Ishikawa (cell line): Measurements from ENCODE around the gene MAP3K15.
A peak's percentile ranks its signal among the peaks of the same experiment; 100 is the strongest.

Source experiments
- CEBPB ChIP-seq: IDR thresholded peaks from 2 replicates; pipeline ENCODE4 v1.6.1; 2012
- CREB1 ChIP-seq: IDR thresholded peaks from 2 replicates; pipeline ENCODE4 v1.6.1; 2012; ENCODE audit warnings: low read depth
- EP300 ChIP-seq: IDR thresholded peaks from 2 replicates; pipeline ENCODE4 v1.6.1; 2012; ENCODE audit warnings: borderline replicate concordance
- FOXM1 ChIP-seq: IDR thresholded peaks from 2 replicates; pipeline ENCODE4 v1.6.1; 2012; ENCODE audit warnings: low read depth, borderline replicate concordance
- RAD21 ChIP-seq: IDR thresholded peaks from 2 replicates; pipeline ENCODE4 v1.6.1; 2012; ENCODE audit warnings: low read depth
- REST ChIP-seq: IDR thresholded peaks from 2 replicates; pipeline ENCODE4 v1.6.1; 2012; ENCODE audit warnings: low read depth, mild to moderate bottlenecking
- TEAD4 ChIP-seq: IDR thresholded peaks from 2 replicates; pipeline ENCODE4 v1.6.1; 2012
- YY1 ChIP-seq: IDR thresholded peaks from 2 replicates; pipeline ENCODE4 v1.6.1; 2012; ENCODE audit warnings: low read depth
- TF ChIP-seq, protein P1 (sequence below): IDR thresholded peaks from 2 replicates; pipeline ENCODE4 v1.6.1; 2012
- TF ChIP-seq, protein P2 (sequence below): IDR thresholded peaks from 2 replicates; pipeline ENCODE4 v1.6.1; 2012

- no peak for TF ChIP-seq EP300
- TF ChIP-seq FOXM1: no peak
- TF ChIP-seq REST: no peak
- no peak for TF ChIP-seq CREB1
- TF ChIP-seq RAD21: peak; percentile 70
- TF ChIP-seq, protein P1, sequence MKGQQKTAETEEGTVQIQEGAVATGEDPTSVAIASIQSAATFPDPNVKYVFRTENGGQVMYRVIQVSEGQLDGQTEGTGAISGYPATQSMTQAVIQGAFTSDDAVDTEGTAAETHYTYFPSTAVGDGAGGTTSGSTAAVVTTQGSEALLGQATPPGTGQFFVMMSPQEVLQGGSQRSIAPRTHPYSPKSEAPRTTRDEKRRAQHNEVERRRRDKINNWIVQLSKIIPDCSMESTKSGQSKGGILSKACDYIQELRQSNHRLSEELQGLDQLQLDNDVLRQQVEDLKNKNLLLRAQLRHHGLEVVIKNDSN: no peak
- no peak for TF ChIP-seq YY1
- TF ChIP-seq TEAD4: no peak
- TF ChIP-seq, protein P2, sequence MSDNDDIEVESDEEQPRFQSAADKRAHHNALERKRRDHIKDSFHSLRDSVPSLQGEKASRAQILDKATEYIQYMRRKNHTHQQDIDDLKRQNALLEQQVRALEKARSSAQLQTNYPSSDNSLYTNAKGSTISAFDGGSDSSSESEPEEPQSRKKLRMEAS: no peak
- TF ChIP-seq CEBPB: no peak
Observed at GRCh38 chrX:19372170-19372546, 143.2 kb downstream of the MAP3K15 start.
